Ovary (tissue), 3 donors: ENCODE data around the gene PA2G4.

ENCODE experiments used
- EP300 ChIP-seq: sonication (generic); formaldehyde crosslinking; IDR thresholded peaks from one replicate; pipeline ENCODE4 v1.6.1; 2017; ENCODE audit warnings: antibody characterized with exemption
- POLR2A ChIP-seq: fragments of 450-650 bp; IDR thresholded peaks from one replicate; pipeline ENCODE4 v1.6.1; 2017; ENCODE audit warnings: antibody characterized with exemption, mild to moderate bottlenecking, moderate library complexity
- TF ChIP-seq, protein P1 (sequence below), 3 donors: fragments of 450-650 bp in 2 of 3; fragments of 200-600 bp in 1 of 3; IDR thresholded peaks; one replicate each; pipeline versions ENCODE4 v1.5.1 to v1.8.0; 2016 to 2022; ENCODE audit warnings: antibody characterized with exemption in 3 of 3, mild to moderate bottlenecking in 1 of 3
- donor health status: DM: no; HTN: no; CAD: no.

DNA sequence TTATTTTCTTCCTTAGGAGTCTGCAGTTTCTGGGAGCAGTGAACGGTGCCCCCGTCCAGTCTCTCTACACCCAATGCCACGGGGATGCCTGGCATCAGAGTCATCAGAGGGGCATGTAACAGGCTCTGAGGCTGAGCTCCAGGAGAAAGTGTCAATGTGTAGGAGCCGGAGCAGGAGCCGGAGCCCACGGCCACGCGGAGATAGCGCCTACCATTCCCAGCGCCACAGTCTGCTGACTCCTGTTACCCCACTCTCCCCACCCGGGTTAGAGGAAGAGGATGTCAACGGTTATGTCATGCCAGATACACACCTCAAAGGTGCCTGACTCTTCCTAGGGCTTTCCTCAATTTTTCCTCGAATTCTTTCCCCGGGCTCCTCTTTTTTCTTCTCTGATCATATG is 3.3 kb upstream of the PA2G4 start:
- TF ChIP-seq, protein P1, sequence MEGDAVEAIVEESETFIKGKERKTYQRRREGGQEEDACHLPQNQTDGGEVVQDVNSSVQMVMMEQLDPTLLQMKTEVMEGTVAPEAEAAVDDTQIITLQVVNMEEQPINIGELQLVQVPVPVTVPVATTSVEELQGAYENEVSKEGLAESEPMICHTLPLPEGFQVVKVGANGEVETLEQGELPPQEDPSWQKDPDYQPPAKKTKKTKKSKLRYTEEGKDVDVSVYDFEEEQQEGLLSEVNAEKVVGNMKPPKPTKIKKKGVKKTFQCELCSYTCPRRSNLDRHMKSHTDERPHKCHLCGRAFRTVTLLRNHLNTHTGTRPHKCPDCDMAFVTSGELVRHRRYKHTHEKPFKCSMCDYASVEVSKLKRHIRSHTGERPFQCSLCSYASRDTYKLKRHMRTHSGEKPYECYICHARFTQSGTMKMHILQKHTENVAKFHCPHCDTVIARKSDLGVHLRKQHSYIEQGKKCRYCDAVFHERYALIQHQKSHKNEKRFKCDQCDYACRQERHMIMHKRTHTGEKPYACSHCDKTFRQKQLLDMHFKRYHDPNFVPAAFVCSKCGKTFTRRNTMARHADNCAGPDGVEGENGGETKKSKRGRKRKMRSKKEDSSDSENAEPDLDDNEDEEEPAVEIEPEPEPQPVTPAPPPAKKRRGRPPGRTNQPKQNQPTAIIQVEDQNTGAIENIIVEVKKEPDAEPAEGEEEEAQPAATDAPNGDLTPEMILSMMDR (IDR thresholded peaks at IDR 0.05), result no peak
- TF ChIP-seq POLR2A (no peak), EP300 (no peak)
